ENCODE measurements around the gene SPSB3.

GRCh38 chr16:1765826-1766225, 16.5 kb downstream of the SPSB3 start:
- TF ChIP-seq CTCF (IDR thresholded peaks at IDR 0.05 in 2 of 3, conservative IDR thresholded peaks at IDR 0.05 in 1 of 3; ENCODE audit: insufficient read depth in 2 of 3, low read depth in 1 of 3, low read length in 3 of 3) (no peak), FUS (optimal IDR thresholded peaks at IDR 0.05; ENCODE audit: low read depth, low read length) (no peak), TAF1 (IDR thresholded peaks at IDR 0.05; ENCODE audit: control insufficient read depth, extremely low read depth, insufficient read depth, low read length, severe bottlenecking) (no peak), NR2C2 (CRISPR knock-in tag; IDR thresholded peaks at IDR 0.05) (no peak), NR2C2 (tag; IDR thresholded peaks at IDR 0.05) (no peak), FOXJ3 (CRISPR knock-in tag; IDR thresholded peaks at IDR 0.05) (no peak)

Measured in K562 (cell line).